Mesodermal cell (in vitro differentiated cells): Measurements from ENCODE around the gene FBXW12.
A peak's percentile ranks its signal among the peaks of the same experiment; 100 is the strongest.

Experiments
- H3K27ac ChIP-seq: 2 replicates; pipeline ENCODE4 v1.7.0; 2013; ENCODE audit warnings: mild to moderate bottlenecking, low read depth, low read length, moderate library complexity; ENCODE audit not compliant: severe bottlenecking
- H3K36me3 ChIP-seq: 2 replicates; pipeline ENCODE4 v1.7.1; 2013; ENCODE audit warnings: mild to moderate bottlenecking, low read length, moderate library complexity; ENCODE audit not compliant: control insufficient read depth, insufficient read depth
- H3K4me1 ChIP-seq: one replicate; pipeline ENCODE4 v1.7.1; 2013; ENCODE audit warnings: mild to moderate bottlenecking, low read length; ENCODE audit not compliant: insufficient read depth, control insufficient read depth, poor library complexity, severe bottlenecking
- H3K4me3 ChIP-seq: 2 replicates; pipeline ENCODE4 v1.7.0; 2013; ENCODE audit warnings: low read length, control low read depth, mild to moderate bottlenecking; ENCODE audit not compliant: insufficient read depth, poor library complexity, severe bottlenecking; ENCODE audit errors: extremely low read depth
- H3K9me3 ChIP-seq: 2 replicates; pipeline ENCODE4 v1.7.1; 2013; ENCODE audit warnings: mild to moderate bottlenecking, low read length, moderate library complexity; ENCODE audit not compliant: control insufficient read depth
- WGBS, 2 experiments: methylation state at CpG; one replicate each; pipeline ENCODE4 v1.1.5; 2013; ENCODE audit warnings: missing lambda C conversion rate in 2 of 2; ENCODE audit not compliant: insufficient coverage in 2 of 2; 5-methylcytosine and 5-hydroxymethylcytosine counted together

Gene FBXW12

GRCh38 chr3:48431224-48432029 lies 59.4 kb downstream of the FBXW12 start:
- WGBS, 2 experiments, result 96 to 97% methylated on average over 5 of the region's 8 CpGs
- Histone ChIP-seq H3K27ac (no peak overlapping the region), H3K9me3 (no peaks in the 10 kb centered on the region), H3K4me3 (no peak overlapping the region), H3K36me3 (peaks cover 41% of the 10 kb centered on the region), H3K4me1 (peaks cover 29% of the 10 kb centered on the region)

DNA sequence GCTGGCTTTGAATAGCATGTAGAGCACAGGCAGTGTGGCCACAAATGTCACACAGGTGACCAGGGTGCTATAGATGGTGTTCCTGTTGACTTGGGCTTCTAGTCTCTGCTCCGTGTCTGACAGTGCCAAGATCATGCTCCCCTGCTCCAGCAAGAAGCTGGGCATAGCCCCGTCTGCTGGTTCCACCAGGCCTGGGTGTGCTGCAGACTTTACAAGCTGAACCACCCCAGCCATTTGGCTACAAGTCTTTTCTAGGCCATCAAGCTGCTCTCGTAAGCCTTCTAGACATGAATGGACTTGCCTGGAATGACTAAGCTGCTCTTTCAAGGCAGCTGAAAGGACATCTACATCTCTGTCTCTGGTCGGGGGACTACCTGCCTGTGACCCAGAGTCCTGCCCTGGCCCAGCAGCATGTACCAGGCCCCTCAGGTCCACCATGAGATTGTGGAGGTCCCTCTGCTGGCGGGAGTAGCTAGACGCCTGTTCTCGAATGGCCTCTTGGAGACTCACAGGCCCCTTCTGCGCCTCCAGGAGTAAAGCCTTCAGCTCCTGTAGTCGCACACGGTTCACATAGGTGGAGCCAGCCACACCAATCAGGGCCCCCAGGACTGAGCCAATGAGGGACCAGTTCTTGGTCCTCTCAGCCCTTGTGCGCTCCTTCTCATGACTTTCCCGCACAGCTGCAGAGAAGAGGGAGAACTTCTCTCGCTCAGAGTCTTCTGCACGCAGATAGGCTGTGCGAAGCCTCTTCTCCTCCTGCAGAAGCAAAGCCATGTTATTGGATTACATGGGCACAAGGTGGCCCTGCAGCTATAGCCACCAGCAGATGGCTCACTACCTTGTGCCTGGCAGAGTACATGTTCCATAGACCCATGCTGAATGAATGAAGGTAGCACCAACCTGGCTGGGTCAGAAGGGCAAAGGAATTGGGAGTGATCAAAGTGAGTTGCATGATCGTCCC lies 60.7 kb downstream of the FBXW12 start:
- WGBS, 2 experiments, result 83 to 89% methylated on average over 13 to 15 of the region's 16 CpGs
- Histone ChIP-seq H3K4me3 (no peak overlapping the region), H3K36me3 (peaks cover 41% of the 10 kb centered on the region), H3K4me1 (peaks cover 16% of the 10 kb centered on the region), H3K27ac (peak overlapping the region; percentile 5), H3K9me3 (no peaks in the 10 kb centered on the region)

GRCh38 chr3:48433472-48434118 lies 61.6 kb downstream of the FBXW12 start:
- Histone ChIP-seq H3K9me3 (no peaks in the 10 kb centered on the region), H3K36me3 (peaks cover 41% of the 10 kb centered on the region), H3K4me1 (peaks cover 13% of the 10 kb centered on the region), H3K4me3 (no peak overlapping the region), H3K27ac (no peak overlapping the region)
- 92 to 98% methylated on average over 9 to 11 of the region's 12 CpGs for WGBS, 2 experiments

DNA sequence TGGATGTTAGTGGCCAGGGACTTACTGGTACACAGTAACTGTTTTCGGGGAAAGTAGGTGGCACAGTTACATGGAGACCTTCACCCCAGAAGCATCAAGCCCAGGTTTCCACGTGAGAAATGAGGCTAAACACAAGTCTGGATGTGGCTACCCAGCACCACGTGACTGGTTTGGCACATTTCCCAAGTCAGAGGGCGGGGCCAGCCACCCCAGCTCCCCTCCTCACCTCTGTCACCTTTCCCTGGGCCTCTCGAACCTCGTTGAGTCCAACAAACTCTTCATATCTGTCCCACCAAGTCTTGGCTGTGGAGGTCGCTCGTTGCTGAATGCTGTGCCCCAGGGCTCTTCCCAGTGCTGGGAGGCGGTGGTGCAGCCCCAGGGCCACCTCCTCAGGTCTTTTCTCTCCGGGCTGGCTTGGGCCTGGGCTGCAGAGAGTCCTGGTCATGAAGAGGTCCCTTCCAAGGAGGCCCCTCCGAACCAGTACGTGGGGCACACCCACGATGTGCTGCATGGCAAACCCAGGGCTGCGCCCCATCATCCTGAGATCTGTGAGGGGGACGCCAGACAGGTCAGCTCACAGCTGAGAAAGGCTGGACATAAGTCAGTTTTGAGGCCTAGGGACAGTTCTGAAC lies 62.7 kb downstream of the FBXW12 start:
- WGBS, 2 experiments, result 93 to 96% methylated on average over 15 of the region's 15 CpGs
- peaks cover 41% of the 10 kb centered on the region for H3K36me3 ChIP-seq
- no peaks in the 10 kb centered on the region for H3K9me3 ChIP-seq
- no peak overlapping the region for H3K4me3 ChIP-seq
- H3K27ac ChIP-seq, result no peak overlapping the region
- H3K4me1 ChIP-seq, result peaks cover 17% of the 10 kb centered on the region

GRCh38 chr3:48435223-48435595 lies 63.2 kb downstream of the FBXW12 start:
- WGBS, 2 experiments, result 84 to 96% methylated on average over 3 to 4 of the region's 4 CpGs
- Histone ChIP-seq H3K4me3 (no peak overlapping the region), H3K4me1 (peaks cover 15% of the 10 kb centered on the region), H3K36me3 (peaks cover 41% of the 10 kb centered on the region), H3K9me3 (no peaks in the 10 kb centered on the region), H3K27ac (no peak overlapping the region)

DNA sequence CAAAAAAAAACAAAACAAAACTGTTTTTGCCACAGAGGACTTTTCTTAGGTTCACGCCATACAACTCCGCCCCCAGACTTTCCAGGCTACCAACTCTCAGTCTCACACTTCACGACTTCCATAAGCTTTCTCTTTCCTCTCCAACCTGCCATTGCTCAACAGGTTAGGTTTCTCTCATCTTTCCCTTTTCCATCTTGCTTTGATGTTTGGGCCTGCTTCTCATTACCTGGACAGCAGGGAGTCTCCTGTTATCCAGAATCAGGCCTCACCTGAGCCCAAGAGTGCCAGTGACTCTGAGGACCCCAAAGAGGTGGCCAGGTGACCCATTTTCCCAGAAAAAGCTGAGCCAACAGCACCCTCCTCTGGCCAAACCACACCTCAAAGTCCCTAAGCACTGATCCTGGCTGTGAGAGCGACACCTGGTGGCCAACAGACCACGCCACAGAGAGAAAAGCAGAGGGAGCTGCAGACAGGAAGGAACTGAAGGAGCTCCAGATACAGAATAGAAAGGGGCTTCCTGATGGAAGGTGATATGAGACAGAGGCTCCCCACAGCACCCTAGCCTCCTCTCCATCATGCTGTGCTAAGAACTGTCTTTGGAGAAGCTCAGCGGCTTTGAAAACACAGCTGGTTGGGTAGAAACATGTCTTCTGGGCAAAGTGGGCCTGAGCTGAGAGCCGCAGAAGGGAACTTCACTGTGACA lies 63.9 kb downstream of the FBXW12 start:
- WGBS, 2 experiments, result 56 to 68% methylated on average over 6 to 7 of the region's 7 CpGs
- peaks cover 11% of the 10 kb centered on the region for H3K4me1 ChIP-seq
- H3K9me3 ChIP-seq, result no peaks in the 10 kb centered on the region
- peaks cover 41% of the 10 kb centered on the region for H3K36me3 ChIP-seq
- H3K27ac ChIP-seq, result no peak overlapping the region
- H3K4me3 ChIP-seq, result no peak overlapping the region

GRCh38 chr3:48436477-48436787 lies 64.4 kb downstream of the FBXW12 start:
- H3K4me3 ChIP-seq, result no peak overlapping the region
- H3K9me3 ChIP-seq, result no peaks in the 10 kb centered on the region
- 60 to 67% methylated on average over 1 of the region's 1 CpG for WGBS, 2 experiments
- peaks cover 14% of the 10 kb centered on the region for H3K4me1 ChIP-seq
- no peak overlapping the region for H3K27ac ChIP-seq
- H3K36me3 ChIP-seq, result peaks cover 41% of the 10 kb centered on the region

- 82 to 90% methylated on average over 3 to 7 of the region's 7 CpGs for WGBS, 2 experiments
- H3K9me3 ChIP-seq, result no peaks in the 10 kb centered on the region
- H3K4me1 ChIP-seq, result peaks cover 18% of the 10 kb centered on the region
- no peak overlapping the region for H3K4me3 ChIP-seq
- H3K27ac ChIP-seq, result no peak overlapping the region
- peaks cover 41% of the 10 kb centered on the region for H3K36me3 ChIP-seq
Observed at GRCh38 chr3:48436855-48437254, 64.8 kb downstream of the FBXW12 start.

DNA sequence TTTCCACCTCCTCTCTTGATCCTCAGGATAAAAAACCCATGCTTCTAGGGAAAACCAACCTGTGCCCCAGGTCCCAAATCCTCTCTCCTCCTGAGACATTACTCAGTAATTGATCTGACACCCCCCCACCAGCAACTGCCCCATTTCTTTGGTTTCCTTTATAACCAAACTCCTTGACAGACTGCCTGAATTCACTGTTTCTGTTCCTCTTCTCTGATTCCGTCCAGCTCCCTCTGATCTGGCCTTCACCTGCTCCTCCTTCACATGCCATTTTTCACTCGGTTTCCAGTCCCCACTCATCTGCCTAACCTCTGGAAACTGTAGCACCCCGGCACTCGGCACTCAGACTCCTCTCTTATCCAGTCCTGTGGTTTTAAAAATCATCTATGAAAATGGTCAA lies 65.8 kb downstream of the FBXW12 start:
- WGBS, 2 experiments, result 86 to 100% methylated on average over 2 of the region's 4 CpGs
- H3K36me3 ChIP-seq, result peaks cover 40% of the 10 kb centered on the region

More for the DNA sequence above, 65.8 kb downstream of the FBXW12 start:
- H3K27ac ChIP-seq, result no peak overlapping the region
- H3K4me1 ChIP-seq, result peaks cover 16% of the 10 kb centered on the region
- no peaks in the 10 kb centered on the region for H3K9me3 ChIP-seq
- H3K4me3 ChIP-seq, result no peak overlapping the region
